Transverse colon (tissue), 4 donors: ENCODE data around the gene POLD2. TPM values are rescaled to one million over a fixed set of nuclear protein-coding genes. Genes with fewer than 3 reads are reported as not detected.

Experiments
- DNase-seq: peaks from one replicate; pipeline ENCODE4 v3.0.0-alpha.2; 2019
- H3K27ac ChIP-seq, 4 donors: fragments of 200-600 bp; sonication (generic); 2 replicates each; pipeline ENCODE4 v1.5.1; 2016 to 2018; ENCODE audit warnings: inconsistent platforms in 4 of 4
- H3K27me3 ChIP-seq: fragments of 200-600 bp; sonication (generic); 2 replicates; pipeline ENCODE4 v1.5.1; 2017; ENCODE audit warnings: inconsistent platforms
- H3K36me3 ChIP-seq, 4 donors: fragments of 200-600 bp; sonication (generic); 2 replicates each; pipeline ENCODE4 v1.5.1; 2017 to 2019; ENCODE audit warnings: inconsistent platforms in 4 of 4
- H3K4me1 ChIP-seq, 4 donors: fragments of 200-600 bp; sonication (generic); 2 replicates each; pipeline ENCODE4 v1.5.1; 2017 to 2020; ENCODE audit warnings: inconsistent platforms in 4 of 4
- H3K4me3 ChIP-seq, 4 donors: fragments of 200-600 bp; sonication (generic); 1 replicate in 1 of 4; 2 replicates in 3 of 4; pipeline versions ENCODE4 v1.5.1 to v1.6.1; 2017 to 2019; ENCODE audit warnings: inconsistent platforms in 4 of 4
- H3K9me3 ChIP-seq, 2 donors: fragments of 200-600 bp; sonication (generic); 2 replicates each; pipeline ENCODE4 v1.5.1; 2017 to 2019; ENCODE audit warnings: inconsistent platforms in 2 of 2
- CTCF ChIP-seq, 5 experiments: fragments of 200-600 bp in 3 of 5; fragments of 450-650 bp in 2 of 5; sonication (generic) in 3 of 5; IDR thresholded peaks; 1 replicate in 2 of 5; 2 replicates in 3 of 5; pipeline ENCODE4 v1.5.1; 2016 to 2017; ENCODE audit warnings: antibody characterized with exemption in 5 of 5, inconsistent platforms in 3 of 5, mild to moderate bottlenecking in 2 of 5, moderate library complexity in 1 of 5
- EP300 ChIP-seq: sonication (generic); formaldehyde crosslinking; IDR thresholded peaks from one replicate; pipeline ENCODE4 v1.6.1; 2017; ENCODE audit warnings: antibody characterized with exemption, low read depth
- POLR2A ChIP-seq: fragments of 450-650 bp; IDR thresholded peaks from one replicate; pipeline ENCODE4 v1.6.1; 2016; ENCODE audit warnings: antibody characterized with exemption, mild to moderate bottlenecking, moderate library complexity
- POLR2AphosphoS5 ChIP-seq, 3 donors: sonication (generic); formaldehyde crosslinking; IDR thresholded peaks; one replicate each; pipeline ENCODE4 v1.6.1; 2016; ENCODE audit warnings: antibody characterized with exemption in 3 of 3
- WGBS, 2 donors: methylation state at CpG; one replicate each; pipeline ENCODE4 v1.1.5; 2018; ENCODE audit warnings: low coverage in 1 of 2; 5-methylcytosine and 5-hydroxymethylcytosine counted together
- in situ Hi-C, 4 donors: fragments of 200-750 bp; cut with MboI; loops; one replicate each; pipeline versions ENCODE4 v1.15.0 to v1.15.1; 2017; ENCODE audit warnings: low sequenced_read_pairs in 3 of 4, low pct_ligation_motif_present in 1 of 4, low pct_unique_long_range_greater_than_20kb in 1 of 4
- intact Hi-C: fragments of 100-400 bp; cut with DNase I; formaldehyde crosslinking; loops from one replicate; pipeline ENCODE4 v1.15.1; 2023; ENCODE audit warnings: low total_unique reads
- total RNA-seq, 4 donors: library from RNA; depleted of rRNA; stranded (reverse); fragments of >200 nt; gene quantifications; one replicate each; pipeline ENCODE4 v1.1.0, GENCODE V29; 2016

POLD2 gene
- total RNA-seq, 4 donors from 2014 or later, result 20.1 to 32.7 (median 22.7) TPM

GRCh38 chr7:44117801-44118429 lies 5.4 kb downstream of the POLD2 start:
- Histone ChIP-seq H3K4me1 (peaks cover 6 to 13% (median 6%) of the 10 kb centered on the region in 4 donors), H3K9me3 (no peaks in the 10 kb centered on the region), H3K36me3 (no peaks in the 10 kb centered on the region), H3K27me3 (no peaks in the 10 kb centered on the region), H3K27ac (no peak overlapping the region), H3K4me3 (no peak overlapping the region)
- no peak for DNase-seq
- 91% methylated on average over 13 of the region's 13 CpGs; no CpG with 5 or more reads in 1 of the 2 donors for WGBS, 2 donors
- intact Hi-C loops, result no loop called here
- in situ Hi-C loops, result no loop called here
- TF ChIP-seq CTCF (IDR thresholded peaks at IDR 0.05) (no peak), POLR2AphosphoS5 (IDR thresholded peaks at IDR 0.05) (no peak)

- H3K36me3 ChIP-seq, result no peaks in the 10 kb centered on the region
- no peak overlapping the region for H3K27ac ChIP-seq
- H3K4me1 ChIP-seq, result peaks cover 0 to 4% (median 0%) of the 10 kb centered on the region in 4 donors
- intact Hi-C loops, result no loop called here
- TF ChIP-seq POLR2AphosphoS5 (IDR thresholded peaks at IDR 0.05) (no peak), CTCF (IDR thresholded peaks at IDR 0.05) (no peak), EP300 (no peak), POLR2A (no peak)
- WGBS, 2 donors, result 90% methylated on average over 24 of the region's 25 CpGs; no CpG with 5 or more reads in 1 of the 2 donors
- H3K9me3 ChIP-seq, result no peaks in the 10 kb centered on the region
- no peak for DNase-seq
- in situ Hi-C loops, result no loop called here
- H3K4me3 ChIP-seq, result no peak overlapping the region
- no peaks in the 10 kb centered on the region for H3K27me3 ChIP-seq
Observed at GRCh38 chr7:44116789-44117666, 6.3 kb downstream of the POLD2 start.

DNA sequence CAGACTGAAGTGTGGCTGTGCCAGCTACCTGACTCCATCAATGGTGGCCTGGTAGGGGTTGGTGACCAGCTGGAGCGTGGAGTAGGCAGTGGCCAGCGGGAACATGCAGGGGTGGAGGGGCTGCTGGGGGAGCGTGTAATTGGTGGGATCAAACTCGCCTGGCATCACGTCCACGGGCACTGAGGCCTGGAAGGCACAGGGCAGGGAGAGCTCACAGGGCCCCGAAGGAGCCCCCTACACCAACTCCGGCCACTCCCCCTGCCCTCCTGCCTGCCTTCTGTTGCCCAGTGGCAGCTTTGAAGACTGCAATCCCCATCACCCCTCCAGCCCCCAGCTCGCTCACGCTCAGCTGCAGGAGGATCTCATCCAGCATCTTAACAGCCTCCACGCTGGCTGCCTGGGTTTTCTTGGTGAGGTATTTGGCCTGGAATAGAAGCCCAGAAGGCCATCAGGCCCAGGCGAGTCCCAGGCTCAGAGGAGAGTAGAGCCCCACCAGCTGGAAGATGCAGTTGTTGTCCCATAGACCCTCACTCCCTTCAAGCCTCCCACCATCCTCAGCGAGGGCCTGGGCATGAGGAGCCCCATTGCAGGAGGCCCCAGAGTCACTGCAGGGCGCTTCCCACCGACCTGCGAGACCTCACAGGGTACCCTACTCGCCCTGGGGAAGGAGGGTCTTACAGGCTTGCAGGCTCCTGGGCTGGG lies 7.1 kb downstream of the POLD2 start:
- in situ Hi-C loops, result no loop called here
- Histone ChIP-seq H3K4me3 (no peak overlapping the region), H3K27ac (no peak overlapping the region)

More for the DNA sequence above, 7.1 kb downstream of the POLD2 start:
- Histone ChIP-seq H3K27me3 (no peaks in the 10 kb centered on the region), H3K4me1 (no peaks in the 10 kb centered on the region), H3K9me3 (no peaks in the 10 kb centered on the region), H3K36me3 (no peaks in the 10 kb centered on the region)
- DNase-seq, result no peak
- 87% methylated on average over 14 of the region's 17 CpGs; no CpG with 5 or more reads in 1 of the 2 donors for WGBS, 2 donors
- no peak for TF ChIP-seq POLR2AphosphoS5 (IDR thresholded peaks at IDR 0.05)
- no peak for TF ChIP-seq EP300
- no peak for TF ChIP-seq POLR2A
- TF ChIP-seq CTCF (IDR thresholded peaks at IDR 0.05), result no peak
- intact Hi-C loops, result no loop called here
